Right cardiac atrium (tissue), 5 donors: ENCODE results near the gene FBXO8. TPM values are rescaled to one million over a fixed set of nuclear protein-coding genes. Genes with fewer than 3 reads are reported as not detected.
A peak's percentile ranks its signal among the peaks of the same experiment; 100 is the strongest.
"Not testable (repeated sequence)": the region's sequence is repeated elsewhere in the genome, so short reads cannot be mapped to it uniquely, and the experiment has no call there.

Experiments used
- ATAC-seq, 2 donors: fragments of 200-7000 bp; cut with Tn5 transposase; one replicate each; pipeline versions ENCODE4 v1.8.0 to v1.9.1; 2020; ENCODE audit warnings: moderate library complexity in 2 of 2, mild to moderate bottlenecking in 1 of 2
- DNase-seq, 3 donors: peaks; one replicate each; pipeline ENCODE4 v3.0.0-alpha.2; 2020
- H3K27ac ChIP-seq: one replicate; pipeline ENCODE4 v1.5.1; 2013; ENCODE audit warnings: mild to moderate bottlenecking, low read length, control low read depth, moderate library complexity
- H3K27me3 ChIP-seq: one replicate; pipeline ENCODE4 v1.6.1; 2013; ENCODE audit not compliant: control insufficient read depth, insufficient read depth
- H3K4me1 ChIP-seq: one replicate; pipeline ENCODE4 v1.6.1; 2013; ENCODE audit warnings: low read length; ENCODE audit not compliant: control insufficient read depth, insufficient read depth
- H3K4me3 ChIP-seq: one replicate; pipeline ENCODE4 v1.5.1; 2013; ENCODE audit warnings: low read length, control low read depth
- H3K9me3 ChIP-seq: one replicate; pipeline ENCODE4 v1.6.1; 2013; ENCODE audit warnings: low read length; ENCODE audit not compliant: control insufficient read depth
- WGBS: extraction: QIAGEN DNeasy Blood & Tissue Kit; methylation state at CpG from one replicate; pipeline ENCODE4 v1.1.7; 2013; 5-methylcytosine and 5-hydroxymethylcytosine counted together
- intact Hi-C, 4 donors: fragments of 100-400 bp; cut with DNase I; formaldehyde crosslinking; loops; one replicate each; pipeline versions ENCODE4 v1.11.0 to v1.14.0; 2022 to 2023
- polyA plus RNA-seq: library from polyadenylated mRNA; stranded (reverse); fragments of 200-250 nt; gene quantifications from one replicate; pipeline ENCODE4 v1.2.3, GENCODE V29; 2013
- total RNA-seq, 4 donors: library from RNA; stranded (reverse); fragmentation: NEBNext Ultra II Directional; extraction: Animal tissue kit (Norgen Biotek cat#: 25700); gene quantifications; one replicate each; pipeline ENCODE4 v1.2.1, GENCODE V29; 2021
- donor health status: healthy with polysubstance abuse.
- donor health status: DM: no; HTN: yes; CAD: no.
- donor health status: DM: no; HTN: no; CAD: no.
- donor health status: DM: no; HTN: yes; CAD: no; lungs with severe emphysema.
- donor health status: DM: yes; HTN: yes; CAD: no.

FBXO8 gene
- total and polyA plus RNA-seq, 5 donors, result 22.5 to 32.0 (median 29.7) TPM

- no peaks in the 10 kb centered on the region for H3K27me3 ChIP-seq
- H3K27ac ChIP-seq, result no peak overlapping the region
- no peaks in the 10 kb centered on the region for H3K4me1 ChIP-seq
- DNase-seq, result no peak
- H3K9me3 ChIP-seq, result no peaks in the 10 kb centered on the region
- ATAC-seq, result no peak
- intact Hi-C loops, result no loop called here
- H3K4me3 ChIP-seq, result no peak overlapping the region
- WGBS, result 83% methylated on average over 3 of the region's 3 CpGs
Observed at GRCh38 chr4:174263445-174263736, 20.1 kb downstream of the FBXO8 start.

GRCh38 chr4:174262624-174263444, 20.6 kb downstream of the FBXO8 start:
- H3K4me1 ChIP-seq, result no peaks in the 10 kb centered on the region
- H3K9me3 ChIP-seq, result no peaks in the 10 kb centered on the region
- no peaks in the 10 kb centered on the region for H3K27me3 ChIP-seq
- intact Hi-C loops, result no loop called here
- WGBS, result 82% methylated on average over 6 of the region's 6 CpGs
- H3K4me3 ChIP-seq, result no peak overlapping the region
- no peak overlapping the region for H3K27ac ChIP-seq
- DNase-seq, result no peak
- ATAC-seq, result peak; percentile 36 to 55

- 63% methylated on average over 1 of the region's 1 CpG for WGBS
- H3K9me3 ChIP-seq, result not testable (repeated sequence)
Observed at GRCh38 chr4:174261432-174261831, 22.0 kb downstream of the FBXO8 start.

GRCh38 chr4:174260099-174260498, 23.4 kb downstream of the FBXO8 start:
- Histone ChIP-seq H3K27ac (no peak overlapping the region), H3K9me3 (no peaks in the 10 kb centered on the region), H3K4me1 (peaks cover 3% of the 10 kb centered on the region), H3K27me3 (no peaks in the 10 kb centered on the region), H3K4me3 (no peak overlapping the region)
- WGBS, result 26% methylated on average over 3 of the region's 3 CpGs
- ATAC-seq, result no peak
- DNase-seq, result no peak
- intact Hi-C loops, result no loop called here

More at GRCh38 chr4:174261432-174261831, 22.0 kb downstream of the FBXO8 start:
- H3K4me1 ChIP-seq, H3K4me3 ChIP-seq, ATAC-seq, intact Hi-C loops, DNase-seq, H3K27me3 ChIP-seq, H3K27ac ChIP-seq: not testable (repeated sequence)

GRCh38 chr4:174259580-174259979, 23.9 kb downstream of the FBXO8 start:
- Histone ChIP-seq H3K9me3 (no peaks in the 10 kb centered on the region), H3K4me1 (peaks cover 3% of the 10 kb centered on the region), H3K27me3 (no peaks in the 10 kb centered on the region), H3K4me3 (no peak overlapping the region), H3K27ac (no peak overlapping the region)
- intact Hi-C loops, result no loop called here
- ATAC-seq, result no peak
- DNase-seq, result no peak

- Histone ChIP-seq H3K4me1 (peaks cover 3% of the 10 kb centered on the region), H3K27me3 (no peaks in the 10 kb centered on the region), H3K4me3 (no peak overlapping the region), H3K27ac (no peak overlapping the region), H3K9me3 (no peaks in the 10 kb centered on the region)
- intact Hi-C loops, result no loop called here
- DNase-seq (no peak), ATAC-seq (peak in 1 of 2 donors; percentile 68)
- WGBS, result 63% methylated on average over 1 of the region's 1 CpG
Observed at GRCh38 chr4:174256277-174256713, 27.2 kb downstream of the FBXO8 start.

GRCh38 chr4:174255786-174256185, 27.7 kb downstream of the FBXO8 start:
- no peak for ATAC-seq
- intact Hi-C loops, result no loop called here
- H3K4me1 ChIP-seq, result peaks cover 3% of the 10 kb centered on the region

GRCh38 chr4:174255374-174255773, 28.1 kb downstream of the FBXO8 start:
- 77% methylated on average over 1 of the region's 1 CpG for WGBS
- intact Hi-C loops, result no loop called here
- Histone ChIP-seq H3K4me3 (no peak overlapping the region), H3K27ac (no peak overlapping the region), H3K4me1 (peaks cover 3% of the 10 kb centered on the region), H3K27me3 (no peaks in the 10 kb centered on the region), H3K9me3 (no peaks in the 10 kb centered on the region)
- no peak for ATAC-seq
- no peak for DNase-seq

More at GRCh38 chr4:174255786-174256185, 27.7 kb downstream of the FBXO8 start:
- H3K9me3 ChIP-seq, result no peaks in the 10 kb centered on the region
- no peaks in the 10 kb centered on the region for H3K27me3 ChIP-seq
- 63% methylated on average over 5 of the region's 5 CpGs for WGBS
- DNase-seq, result peak in 1 of 3 donors; percentile 49
- H3K27ac ChIP-seq, result no peak overlapping the region
- no peak overlapping the region for H3K4me3 ChIP-seq

GRCh38 chr4:174254613-174255012, 28.9 kb downstream of the FBXO8 start:
- WGBS, result 85% methylated on average over 1 of the region's 1 CpG
- intact Hi-C loops, result no loop called here
- H3K4me1 ChIP-seq, result peaks cover 3% of the 10 kb centered on the region

GRCh38 chr4:174252412-174252811, 31.1 kb downstream of the FBXO8 start:
- DNase-seq (no peak), ATAC-seq (no peak)
- intact Hi-C loops, result no loop called here
- H3K4me1 ChIP-seq, result peaks cover 3% of the 10 kb centered on the region
- H3K27ac ChIP-seq, result no peak overlapping the region
- H3K9me3 ChIP-seq, result no peaks in the 10 kb centered on the region
- WGBS, result 98% methylated on average over 2 of the region's 2 CpGs
- no peak overlapping the region for H3K4me3 ChIP-seq
- no peaks in the 10 kb centered on the region for H3K27me3 ChIP-seq

More at GRCh38 chr4:174254613-174255012, 28.9 kb downstream of the FBXO8 start:
- DNase-seq (no peak), ATAC-seq (no peak)
- Histone ChIP-seq H3K9me3 (no peaks in the 10 kb centered on the region), H3K27ac (no peak overlapping the region), H3K27me3 (no peaks in the 10 kb centered on the region), H3K4me3 (no peak overlapping the region)

GRCh38 chr4:174248407-174248806, 35.1 kb downstream of the FBXO8 start:
- intact Hi-C loops, result no loop called here
- Histone ChIP-seq H3K9me3 (no peaks in the 10 kb centered on the region), H3K4me3 (no peak overlapping the region), H3K4me1 (no peaks in the 10 kb centered on the region), H3K27ac (no peak overlapping the region), H3K27me3 (no peaks in the 10 kb centered on the region)
- ATAC-seq, result peak in 1 of 2 donors; percentile 77
- DNase-seq, result no peak
- 64% methylated on average over 1 of the region's 1 CpG for WGBS
